ENCODE data around the gene C18orf54. TPM values are rescaled to one million over a fixed set of nuclear protein-coding genes. Genes with fewer than 3 reads are reported as not detected.

C18orf54 gene
- total and polyA plus RNA-seq, 2 donors (not counting 1 experiment from before 2014, with no cell fraction given) = 0.60 to 4.8 TPM

DNA sequence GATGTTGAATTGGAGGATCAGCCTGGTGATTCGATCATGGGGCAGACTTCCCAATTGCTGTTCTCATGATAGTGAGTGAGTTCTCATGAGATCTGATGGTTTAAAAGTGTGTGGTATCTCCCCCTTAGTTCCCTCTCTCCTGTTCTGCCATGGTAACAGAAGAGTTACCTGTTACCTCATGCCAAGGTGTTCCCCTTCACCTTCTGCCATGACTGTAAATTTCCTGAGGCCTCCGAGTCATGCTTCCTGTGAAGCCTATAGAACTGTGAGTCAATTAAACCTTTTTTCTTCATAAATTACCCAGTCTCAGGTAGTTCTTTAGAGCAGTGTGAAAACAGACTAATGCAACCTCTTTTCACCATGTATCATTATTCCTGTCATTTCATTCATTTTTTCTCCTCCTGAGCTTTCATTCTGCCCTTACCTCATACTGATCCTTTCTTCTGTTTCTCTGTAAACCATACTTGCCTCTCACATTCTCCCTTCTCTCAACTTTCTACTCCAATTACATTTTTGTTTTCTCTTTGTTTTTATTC is 22.0 kb upstream of the C18orf54 start:
- POLR2A ChIA-PET = no interaction called here
- no peaks in the 10 kb centered on the region for H3K9me3 Mint-ChIP-seq (ENCODE audit: insufficient read depth)
- Histone ChIP-seq H3K4me3 (ENCODE audit: control extremely low read depth in 1 of 5, extremely low read depth in 1 of 5, insufficient read depth in 1 of 5, low read depth in 2 of 5, low read length in 4 of 5) (no peak overlapping the region), H3K36me3 (replicated peaks in 1 of 2; ENCODE audit: control extremely low read depth in 1 of 2, control insufficient read depth in 1 of 2, extremely low read depth in 1 of 2, insufficient read depth in 2 of 2, low read length in 1 of 2) (no peaks in the 10 kb centered on the region), H3K9ac (ENCODE audit: low read length) (no peak overlapping the region), H2AFZ (ENCODE audit: insufficient read depth, low read depth, low read length, poor library complexity, severe bottlenecking) (no peak overlapping the region), H3K9me3 (ENCODE audit: control extremely low read depth in 1 of 3, control insufficient read depth in 2 of 3, insufficient read depth in 1 of 3, low read length in 2 of 3) (no peaks in the 10 kb centered on the region), H3K27ac (ENCODE audit: low read length in 2 of 2) (no peak overlapping the region), H3K79me2 (ENCODE audit: control insufficient read depth, insufficient read depth, low read length) (no peaks in the 10 kb centered on the region), H3K4me2 (replicated peaks; ENCODE audit: low read depth, low read length, poor library complexity, severe bottlenecking) (no peak overlapping the region), H4K20me1 (ENCODE audit: control insufficient read depth, insufficient read depth, low read length, poor library complexity, severe bottlenecking) (no peaks in the 10 kb centered on the region), H3K27me3 (replicated peaks in 1 of 4; ENCODE audit: control extremely low read depth in 1 of 4, control insufficient read depth in 3 of 4, insufficient read depth in 4 of 4, low read length in 3 of 4) (peaks cover 0 to 3% (median 1%) of the 10 kb centered on the region in 4 experiments), H3K4me1 (ENCODE audit: control insufficient read depth in 2 of 2, insufficient read depth in 2 of 2, low read length in 2 of 2) (no peaks in the 10 kb centered on the region)
- intact Hi-C loops (cut with micrococcal nuclease) = no loop called here
- TF ChIP-seq, protein P1, sequence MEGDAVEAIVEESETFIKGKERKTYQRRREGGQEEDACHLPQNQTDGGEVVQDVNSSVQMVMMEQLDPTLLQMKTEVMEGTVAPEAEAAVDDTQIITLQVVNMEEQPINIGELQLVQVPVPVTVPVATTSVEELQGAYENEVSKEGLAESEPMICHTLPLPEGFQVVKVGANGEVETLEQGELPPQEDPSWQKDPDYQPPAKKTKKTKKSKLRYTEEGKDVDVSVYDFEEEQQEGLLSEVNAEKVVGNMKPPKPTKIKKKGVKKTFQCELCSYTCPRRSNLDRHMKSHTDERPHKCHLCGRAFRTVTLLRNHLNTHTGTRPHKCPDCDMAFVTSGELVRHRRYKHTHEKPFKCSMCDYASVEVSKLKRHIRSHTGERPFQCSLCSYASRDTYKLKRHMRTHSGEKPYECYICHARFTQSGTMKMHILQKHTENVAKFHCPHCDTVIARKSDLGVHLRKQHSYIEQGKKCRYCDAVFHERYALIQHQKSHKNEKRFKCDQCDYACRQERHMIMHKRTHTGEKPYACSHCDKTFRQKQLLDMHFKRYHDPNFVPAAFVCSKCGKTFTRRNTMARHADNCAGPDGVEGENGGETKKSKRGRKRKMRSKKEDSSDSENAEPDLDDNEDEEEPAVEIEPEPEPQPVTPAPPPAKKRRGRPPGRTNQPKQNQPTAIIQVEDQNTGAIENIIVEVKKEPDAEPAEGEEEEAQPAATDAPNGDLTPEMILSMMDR (IDR thresholded peaks at IDR 0.05) = no peak
- TF ChIP-seq EZH2 (IDR thresholded peaks at IDR 0.05; ENCODE audit: borderline replicate concordance, insufficient read depth, low read depth, low read length, poor library complexity, severe bottlenecking) = no peak
- DNase-seq = no peak
- no peak overlapping the region for H3K4me3 Mint-ChIP-seq
- no peaks in the 10 kb centered on the region for H3K4me1 Mint-ChIP-seq
- H3K27ac Mint-ChIP-seq = no peak overlapping the region
- H3K27me3 Mint-ChIP-seq = peaks cover 5% of the 10 kb centered on the region
- 80% methylated on average over 1 of the region's 2 CpGs for WGBS (ENCODE audit: insufficient coverage)
- ATAC-seq (ENCODE audit: low read depth) = no peak
- CTCF ChIA-PET = no interaction called here

DNA sequence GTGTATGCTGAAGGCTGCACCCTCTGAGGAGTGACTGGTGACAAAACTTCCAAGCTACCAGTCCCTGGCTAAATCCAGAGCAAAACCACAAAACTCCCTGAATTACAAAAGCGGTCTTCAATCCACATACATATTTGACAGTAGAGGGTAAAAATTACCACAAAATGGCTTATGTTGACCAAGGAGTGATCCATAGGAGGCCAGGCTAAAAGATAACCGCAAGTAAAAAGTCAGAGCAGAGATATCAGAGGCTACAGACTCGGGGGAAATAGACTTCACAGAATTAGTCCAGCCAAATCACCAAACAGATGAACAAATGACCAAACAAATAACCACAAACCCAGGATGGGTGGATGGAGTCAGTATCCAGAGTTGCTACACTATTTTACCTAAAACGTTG is 19.5 kb upstream of the C18orf54 start:
- Histone ChIP-seq H3K9ac (ENCODE audit: low read length) (no peak overlapping the region), H3K79me2 (ENCODE audit: control insufficient read depth, insufficient read depth, low read length) (no peaks in the 10 kb centered on the region), H4K20me1 (ENCODE audit: control insufficient read depth, insufficient read depth, low read length, poor library complexity, severe bottlenecking) (no peaks in the 10 kb centered on the region), H3K27me3 (replicated peaks in 1 of 4; ENCODE audit: control extremely low read depth in 1 of 4, control insufficient read depth in 3 of 4, insufficient read depth in 4 of 4, low read length in 3 of 4) (peaks cover 0 to 3% (median 1%) of the 10 kb centered on the region in 4 experiments), H3K4me1 (ENCODE audit: control insufficient read depth in 2 of 2, insufficient read depth in 2 of 2, low read length in 2 of 2) (no peaks in the 10 kb centered on the region), H2AFZ (ENCODE audit: insufficient read depth, low read depth, low read length, poor library complexity, severe bottlenecking) (no peak overlapping the region), H3K4me3 (ENCODE audit: control extremely low read depth in 1 of 5, extremely low read depth in 1 of 5, insufficient read depth in 1 of 5, low read depth in 2 of 5, low read length in 4 of 5) (no peak overlapping the region), H3K9me3 (ENCODE audit: control extremely low read depth in 1 of 3, control insufficient read depth in 2 of 3, insufficient read depth in 1 of 3, low read length in 2 of 3) (peaks cover 0 to 2% (median 0%) of the 10 kb centered on the region in 3 donors), H3K4me2 (replicated peaks; ENCODE audit: low read depth, low read length, poor library complexity, severe bottlenecking) (no peak overlapping the region), H3K27ac (ENCODE audit: low read length in 2 of 2) (no peak overlapping the region), H3K36me3 (replicated peaks in 1 of 2; ENCODE audit: control extremely low read depth in 1 of 2, control insufficient read depth in 1 of 2, extremely low read depth in 1 of 2, insufficient read depth in 2 of 2, low read length in 1 of 2) (no peaks in the 10 kb centered on the region)
- WGBS (ENCODE audit: insufficient coverage) = 100% methylated on average over 1 of the region's 4 CpGs
- H3K27me3 Mint-ChIP-seq = peaks cover 2% of the 10 kb centered on the region
- H3K4me1 Mint-ChIP-seq = no peaks in the 10 kb centered on the region
- no peak overlapping the region for H3K4me3 Mint-ChIP-seq
- ChIA-PET CTCF (interaction anchor here (1.0 kb wide), 1 partner anchor 21 kb away, joined by 3 read pairs; no protein-coding TSS in a partner anchor), POLR2A (no interaction called here)
- intact Hi-C loops (cut with micrococcal nuclease) = no loop called here
- no peak for TF ChIP-seq EZH2 (IDR thresholded peaks at IDR 0.05; ENCODE audit: borderline replicate concordance, insufficient read depth, low read depth, low read length, poor library complexity, severe bottlenecking)
- TF ChIP-seq, protein P1 (IDR thresholded peaks at IDR 0.05) = no peak
- H3K9me3 Mint-ChIP-seq (ENCODE audit: insufficient read depth) = no peaks in the 10 kb centered on the region
- ATAC-seq (ENCODE audit: low read depth) (no peak), DNase-seq (no peak)
- H3K27ac Mint-ChIP-seq = no peak overlapping the region
